Aorta (tissue), 5 donors: ENCODE results near the gene MAD2L2. TPM values are rescaled to one million over a fixed set of nuclear protein-coding genes. Genes with fewer than 3 reads are reported as not detected.

Experiments used
- ATAC-seq: fragments of 200-7000 bp; cut with Tn5 transposase; one replicate; pipeline ENCODE4 v1.9.1; 2022; ENCODE audit warnings: moderate library complexity; ENCODE audit not compliant: low FRiP score
- DNase-seq, 2 donors: peaks; one replicate each; pipeline ENCODE4 v3.0.0-alpha.2; 2020
- H3K27ac ChIP-seq, 2 donors: one replicate each; pipeline ENCODE4 v1.5.1; 2013; ENCODE audit warnings: low read length in 2 of 2, mild to moderate bottlenecking in 2 of 2, moderate library complexity in 2 of 2, control low read depth in 1 of 2, inconsistent platforms in 1 of 2, low read depth in 1 of 2
- H3K27me3 ChIP-seq, 2 donors: one replicate each; pipeline ENCODE4 v1.6.1; 2013; ENCODE audit warnings: control low read depth in 1 of 2, low read length in 1 of 2, mild to moderate bottlenecking in 1 of 2, moderate library complexity in 1 of 2; ENCODE audit not compliant: insufficient read depth in 2 of 2, control insufficient read depth in 1 of 2
- H3K36me3 ChIP-seq, 2 donors: one replicate each; pipeline ENCODE4 v1.6.1; 2013; ENCODE audit warnings: control low read depth in 1 of 2, low read length in 1 of 2, mild to moderate bottlenecking in 1 of 2; ENCODE audit not compliant: insufficient read depth in 2 of 2, control insufficient read depth in 1 of 2
- H3K4me1 ChIP-seq, 2 donors: one replicate each; pipeline ENCODE4 v1.6.1; 2013; ENCODE audit warnings: low read length in 2 of 2, control low read depth in 1 of 2, mild to moderate bottlenecking in 1 of 2, moderate library complexity in 1 of 2; ENCODE audit not compliant: insufficient read depth in 2 of 2, control insufficient read depth in 1 of 2
- H3K4me3 ChIP-seq, 2 donors: one replicate each; pipeline ENCODE4 v1.5.1; 2013; ENCODE audit warnings: low read length in 2 of 2, control low read depth in 1 of 2, mild to moderate bottlenecking in 1 of 2
- H3K9me3 ChIP-seq: one replicate; pipeline ENCODE4 v1.6.1; 2013; ENCODE audit warnings: mild to moderate bottlenecking, low read length; ENCODE audit not compliant: control insufficient read depth
- WGBS, 2 donors: extraction: QIAGEN DNeasy Blood & Tissue Kit; methylation state at CpG; one replicate each; pipeline ENCODE4 v1.1.7; 2013; 5-methylcytosine and 5-hydroxymethylcytosine counted together
- intact Hi-C, 2 donors: fragments of 100-400 bp; cut with DNase I; formaldehyde crosslinking; loops; one replicate each; pipeline versions ENCODE4 v1.14.2 to v1.15.0; 2022
- polyA plus RNA-seq, 2 donors: library from polyadenylated mRNA; stranded (reverse); fragments of 200-250 nt; gene quantifications; one replicate each; pipeline ENCODE4 v1.2.3, GENCODE V29; 2013
- total RNA-seq, 2 donors: library from RNA; stranded (reverse); fragmentation: NEBNext Ultra II Directional; extraction: Animal tissue kit (Norgen Biotek cat#: 25700); gene quantifications; one replicate each; pipeline ENCODE4 v1.2.1, GENCODE V29; 2021
- donor health status: healthy with polysubstance abuse.
- donor health status: Bipolar disorder and iron deficiency.
- donor health status: DM: no; HTN: no; CAD: no.
- donor health status: DM: no; HTN: no; CAD: no.
- donor health status: DM: yes; HTN: yes; CAD: no.

The MAD2L2 gene
- total and polyA plus RNA-seq, 4 donors, result 23.4 to 41.8 (median 24.6) TPM

DNA sequence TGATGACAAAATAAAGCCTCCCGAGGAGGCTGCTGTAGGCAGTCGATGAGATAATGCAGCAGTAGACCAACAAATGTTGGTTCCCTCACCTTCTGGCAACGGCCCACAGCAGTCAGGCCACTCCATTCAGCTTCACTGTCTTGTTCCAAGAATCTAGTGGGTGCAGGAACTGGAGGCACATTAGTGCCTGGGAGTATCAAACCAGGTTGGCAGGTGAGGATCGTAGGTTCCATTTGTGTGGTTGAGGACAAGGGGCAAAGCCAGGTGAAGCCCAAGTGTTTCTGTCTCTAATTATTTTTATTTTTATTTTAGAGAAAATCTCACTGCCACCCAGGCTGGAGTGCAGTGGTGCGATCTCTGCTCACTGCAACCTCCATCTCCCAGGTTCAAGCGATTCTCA lies 40.0 kb downstream of the MAD2L2 start:
- ATAC-seq, result no peak
- intact Hi-C loops, result loop anchor here in 1 of 2 donors (5.0 kb wide), 2 partner anchors 399 to 604 kb away; no protein-coding TSS in a partner anchor
- no peaks in the 10 kb centered on the region for H3K4me1 ChIP-seq
- no peak for DNase-seq
- no peaks in the 10 kb centered on the region for H3K9me3 ChIP-seq
- no peaks in the 10 kb centered on the region for H3K36me3 ChIP-seq
- H3K27ac ChIP-seq, result no peak overlapping the region
- no peaks in the 10 kb centered on the region for H3K27me3 ChIP-seq
- no peak overlapping the region for H3K4me3 ChIP-seq
- WGBS, 2 donors, result 71 to 75% methylated on average over 6 of the region's 6 CpGs

DNA sequence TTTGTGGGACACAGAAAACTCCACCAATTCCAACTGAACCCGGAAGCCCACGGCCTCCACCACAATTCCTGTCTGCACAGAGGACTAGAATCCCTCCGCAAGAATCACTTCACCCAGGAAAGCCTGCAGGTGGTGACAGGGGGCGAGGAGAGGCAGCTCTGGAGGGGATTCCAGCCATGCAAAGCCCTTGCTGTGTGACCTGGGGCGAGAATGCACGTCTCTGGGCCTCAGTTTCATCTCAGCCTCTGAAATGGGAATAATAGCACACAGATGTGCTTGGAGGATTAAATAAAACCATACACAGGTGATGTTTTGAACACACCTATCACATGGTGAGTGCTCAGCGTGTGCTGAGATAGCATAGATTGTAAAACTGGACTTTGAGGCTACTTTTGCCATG lies 40.8 kb downstream of the MAD2L2 start:
- no peaks in the 10 kb centered on the region for H3K36me3 ChIP-seq
- no peak overlapping the region for H3K27ac ChIP-seq
- no peaks in the 10 kb centered on the region for H3K9me3 ChIP-seq
- no peak overlapping the region for H3K4me3 ChIP-seq
- H3K4me1 ChIP-seq, result no peaks in the 10 kb centered on the region
- no peak for DNase-seq
- no peaks in the 10 kb centered on the region for H3K27me3 ChIP-seq
- WGBS, 2 donors, result 53 to 64% methylated on average over 7 of the region's 7 CpGs
- intact Hi-C loops, result loop anchor here in 1 of 2 donors (5.0 kb wide), 2 partner anchors 398 to 603 kb away; no protein-coding TSS in a partner anchor
- ATAC-seq, result no peak

DNA sequence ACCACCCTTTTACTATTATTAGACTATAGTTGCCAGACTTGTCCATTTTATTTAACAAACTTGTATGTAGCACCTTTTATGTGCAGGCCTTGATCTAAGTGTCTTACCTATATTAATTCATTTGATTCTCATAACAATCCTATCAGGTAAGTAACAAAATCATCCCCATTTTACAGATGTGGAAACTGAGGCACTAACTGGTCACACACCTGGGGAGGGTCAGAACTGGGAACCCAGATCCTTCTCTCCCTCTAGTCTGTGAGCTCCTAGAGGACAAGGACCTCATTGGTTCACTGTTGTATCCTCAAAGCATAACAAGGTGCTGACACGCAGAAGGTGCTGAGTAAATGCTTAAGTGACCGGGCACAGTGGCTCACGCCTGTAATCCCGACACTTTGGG lies 41.6 kb downstream of the MAD2L2 start:
- 86 to 89% methylated on average over 4 of the region's 4 CpGs for WGBS, 2 donors
- no peak for ATAC-seq
- H3K27ac ChIP-seq, result no peak overlapping the region
- H3K4me1 ChIP-seq, result no peaks in the 10 kb centered on the region
- no peak for DNase-seq
- H3K4me3 ChIP-seq, result no peak overlapping the region
- intact Hi-C loops, result no loop called here
- H3K9me3 ChIP-seq, result no peaks in the 10 kb centered on the region
- no peaks in the 10 kb centered on the region for H3K36me3 ChIP-seq
- no peaks in the 10 kb centered on the region for H3K27me3 ChIP-seq

DNA sequence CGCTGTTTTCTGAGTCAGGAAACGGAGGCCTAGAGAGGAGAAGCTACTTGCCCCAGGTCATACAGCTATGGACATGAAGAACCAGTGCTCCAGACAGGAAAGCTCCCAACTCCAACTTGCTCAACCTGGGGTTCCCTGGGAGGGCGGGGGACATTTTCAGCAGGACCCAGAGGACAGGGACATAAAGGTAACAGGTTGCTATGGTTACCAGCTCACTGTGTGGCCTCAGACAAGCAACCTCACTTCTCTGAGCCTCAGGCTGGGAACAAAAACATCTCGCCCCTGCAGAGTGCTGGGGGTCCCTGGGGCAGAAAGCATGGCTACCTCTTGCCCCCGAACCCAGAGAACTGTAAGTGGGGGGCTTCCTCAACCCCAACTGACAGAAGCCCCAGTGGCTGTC lies 42.8 kb downstream of the MAD2L2 start:
- no peak overlapping the region for H3K4me3 ChIP-seq
- WGBS, 2 donors, result 43 to 49% methylated on average over 5 of the region's 5 CpGs
- intact Hi-C loops, result no loop called here
- no peaks in the 10 kb centered on the region for H3K36me3 ChIP-seq
- ATAC-seq (no peak), DNase-seq (no peak)
- no peaks in the 10 kb centered on the region for H3K4me1 ChIP-seq
- H3K27ac ChIP-seq, result no peak overlapping the region
- peaks cover 0 to 2% of the 10 kb centered on the region in 2 donors for H3K27me3 ChIP-seq
- no peaks in the 10 kb centered on the region for H3K9me3 ChIP-seq

DNA sequence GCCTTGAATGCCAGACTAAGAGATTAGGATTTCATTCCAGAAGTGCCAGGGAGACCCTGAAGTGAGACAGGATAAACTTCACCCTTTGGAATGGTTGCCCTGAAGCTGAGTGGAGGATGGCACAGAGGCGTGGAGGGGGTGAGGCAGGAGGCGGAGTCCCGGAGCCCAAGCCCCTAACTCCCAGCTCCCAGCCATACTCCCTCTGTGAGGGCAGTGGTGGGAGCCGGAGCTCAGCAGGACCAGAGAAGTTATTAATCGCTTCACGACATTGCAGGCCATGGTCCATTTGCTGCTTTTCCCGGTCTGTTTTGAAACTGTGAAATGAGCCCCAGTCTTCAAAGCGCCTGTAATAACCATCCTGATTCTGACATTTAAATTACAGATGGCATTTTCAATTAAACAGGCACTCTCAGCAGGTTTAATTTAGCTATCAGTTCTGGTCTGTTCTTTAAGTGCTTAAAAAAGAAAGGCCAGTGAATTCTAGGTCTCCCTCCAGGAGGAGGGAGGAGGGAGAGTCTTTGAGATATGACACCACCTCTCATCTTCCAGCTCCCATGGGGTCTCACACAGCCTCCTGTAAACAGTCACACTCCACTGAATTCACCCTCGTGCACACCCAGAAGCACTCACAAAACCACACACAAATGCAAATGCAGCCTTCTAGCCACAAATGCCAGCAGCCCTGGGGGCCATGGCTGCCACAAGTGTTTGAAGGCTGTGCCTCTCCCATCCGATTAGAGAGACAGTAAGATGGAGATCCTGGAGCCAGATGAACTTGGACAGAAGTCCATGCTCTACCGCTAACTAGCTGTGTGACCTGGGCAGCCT lies 46.4 kb downstream of the MAD2L2 start:
- H3K27ac ChIP-seq, result no peak overlapping the region
- H3K36me3 ChIP-seq, result no peaks in the 10 kb centered on the region
- no peak overlapping the region for H3K4me3 ChIP-seq
- 65 to 67% methylated on average over 11 of the region's 11 CpGs for WGBS, 2 donors
- intact Hi-C loops, result no loop called here
- H3K4me1 ChIP-seq, result no peaks in the 10 kb centered on the region
- peaks cover 0 to 2% of the 10 kb centered on the region in 2 donors for H3K27me3 ChIP-seq
- DNase-seq, result no peak
- ATAC-seq, result no peak
- H3K9me3 ChIP-seq, result no peaks in the 10 kb centered on the region

DNA sequence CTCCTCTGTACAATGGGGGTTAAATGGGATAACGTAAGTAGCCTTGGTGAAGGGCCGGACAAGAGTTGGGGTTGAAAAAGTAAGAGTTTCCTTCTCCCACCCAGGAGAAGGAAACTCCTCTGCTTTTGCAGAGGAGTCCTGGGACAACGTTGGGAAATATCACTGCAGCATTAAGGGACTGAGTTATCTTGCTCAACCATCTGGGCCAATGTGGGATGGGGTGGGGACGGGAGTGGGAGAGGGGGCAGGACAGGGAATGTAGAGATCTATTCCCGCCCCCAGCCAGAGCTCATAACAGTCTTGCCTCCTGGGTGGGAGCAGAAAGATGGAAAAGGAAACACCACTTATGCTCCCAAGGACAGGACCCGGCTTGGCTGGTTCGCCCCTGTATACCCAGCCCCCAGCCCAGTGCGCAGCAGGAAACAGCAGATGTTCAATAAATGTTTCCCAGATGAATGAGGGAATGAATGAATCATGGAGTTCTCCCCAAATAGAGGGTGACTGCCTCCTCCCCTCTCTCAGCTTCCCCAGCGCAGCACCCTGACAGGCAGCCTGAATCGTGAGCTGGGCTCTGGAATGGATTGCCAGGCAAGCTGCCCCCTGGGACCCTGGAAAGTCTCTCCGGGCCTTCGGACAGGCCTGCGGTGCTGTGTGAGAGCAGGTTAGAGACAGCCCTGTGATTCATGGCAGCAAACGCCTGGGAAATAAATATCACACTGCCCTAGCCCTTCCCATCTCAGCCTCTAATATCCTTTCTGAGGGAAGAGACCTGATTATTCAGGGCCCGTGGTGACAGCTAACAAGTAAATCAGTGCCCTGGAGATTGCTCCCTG lies 51.5 kb downstream of the MAD2L2 start:
- no peaks in the 10 kb centered on the region for H3K36me3 ChIP-seq
- no peak overlapping the region for H3K27ac ChIP-seq
- intact Hi-C loops, result no loop called here
- H3K27me3 ChIP-seq, result peaks cover 0 to 2% of the 10 kb centered on the region in 2 donors
- 26 to 33% methylated on average over 15 of the region's 15 CpGs for WGBS, 2 donors
- no peak overlapping the region for H3K4me3 ChIP-seq
- H3K9me3 ChIP-seq, result peaks cover 4% of the 10 kb centered on the region
- DNase-seq (no peak), ATAC-seq (no peak)
- no peaks in the 10 kb centered on the region for H3K4me1 ChIP-seq

DNA sequence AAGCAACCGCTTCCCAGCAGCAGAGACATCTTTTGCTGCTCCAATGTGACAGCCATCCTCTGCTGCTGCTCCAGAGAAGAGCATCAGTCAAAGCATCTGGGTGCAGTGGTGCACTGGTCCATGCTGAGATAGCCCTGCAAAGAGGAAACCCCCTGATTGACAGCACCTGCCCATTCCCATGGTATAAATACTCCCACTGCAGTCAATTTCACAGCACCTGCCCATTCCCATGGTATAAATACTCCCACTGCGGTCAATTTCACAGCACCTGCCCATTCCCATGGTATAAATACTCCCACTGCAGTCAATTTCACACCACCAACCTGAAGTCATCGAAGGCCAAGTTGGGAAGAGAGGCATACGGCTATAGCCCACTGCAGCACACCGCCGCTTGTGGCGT lies 52.2 kb downstream of the MAD2L2 start:
- no peak overlapping the region for H3K27ac ChIP-seq
- H3K9me3 ChIP-seq, result peaks cover 4% of the 10 kb centered on the region
- no peaks in the 10 kb centered on the region for H3K4me1 ChIP-seq
- no peak overlapping the region for H3K4me3 ChIP-seq
- no peaks in the 10 kb centered on the region for H3K36me3 ChIP-seq
- WGBS, 2 donors, result 93 to 94% methylated on average over 7 of the region's 7 CpGs
- H3K27me3 ChIP-seq, result peaks cover 0 to under 1% of the 10 kb centered on the region in 2 donors
- DNase-seq (no peak), ATAC-seq (no peak)
- intact Hi-C loops, result no loop called here

DNA sequence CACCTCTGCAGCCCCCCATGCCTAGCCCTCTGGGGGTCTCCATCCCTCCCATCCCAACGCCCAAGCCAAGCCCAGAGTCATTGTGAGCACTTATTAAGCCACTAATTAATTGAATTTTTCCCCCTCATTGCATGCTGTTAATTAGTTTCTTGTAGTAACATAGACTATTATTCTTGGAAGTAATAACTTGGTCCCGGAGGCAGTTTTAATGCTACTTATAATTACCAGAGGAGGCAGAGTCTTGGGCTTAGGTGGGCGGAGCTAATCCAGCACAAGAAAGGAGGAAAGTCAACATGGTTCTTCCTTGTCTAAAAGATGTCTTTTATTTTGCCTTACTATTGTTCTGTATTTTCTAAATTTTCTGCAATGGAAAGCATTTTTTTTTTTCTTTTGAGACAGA lies 54.4 kb downstream of the MAD2L2 start:
- no peaks in the 10 kb centered on the region for H3K4me1 ChIP-seq
- DNase-seq (no peak), ATAC-seq (no peak)
- WGBS, 2 donors, result 57 to 62% methylated on average over 3 of the region's 3 CpGs
- H3K9me3 ChIP-seq, result peaks cover 4% of the 10 kb centered on the region
- H3K36me3 ChIP-seq, result no peaks in the 10 kb centered on the region
- no peaks in the 10 kb centered on the region for H3K27me3 ChIP-seq
- intact Hi-C loops, result no loop called here
- no peak overlapping the region for H3K27ac ChIP-seq
- no peak overlapping the region for H3K4me3 ChIP-seq
